ENCODE measurements around the gene BIRC5.

Gene BIRC5

DNA sequence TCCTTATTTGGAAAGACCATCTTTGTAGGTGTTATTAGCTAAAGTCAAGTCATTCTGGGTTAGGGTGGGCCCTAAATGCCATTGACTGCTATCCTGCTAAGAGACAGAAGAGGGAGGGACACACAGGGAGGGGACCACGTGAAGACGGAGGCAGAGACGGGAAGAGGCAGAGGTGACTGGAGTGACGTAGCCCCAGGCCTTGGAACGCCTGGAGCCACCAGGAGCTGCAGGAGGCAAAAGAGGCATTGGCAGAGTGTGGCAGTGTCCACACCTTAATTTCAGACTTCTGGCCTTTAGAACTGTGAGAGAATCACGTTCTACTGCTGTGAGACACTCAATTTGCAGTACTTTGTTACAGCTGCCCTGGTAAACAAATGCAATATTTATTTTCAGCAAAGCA, 13.6 kb upstream of the BIRC5 start:
- TF ChIP-seq, protein P1, sequence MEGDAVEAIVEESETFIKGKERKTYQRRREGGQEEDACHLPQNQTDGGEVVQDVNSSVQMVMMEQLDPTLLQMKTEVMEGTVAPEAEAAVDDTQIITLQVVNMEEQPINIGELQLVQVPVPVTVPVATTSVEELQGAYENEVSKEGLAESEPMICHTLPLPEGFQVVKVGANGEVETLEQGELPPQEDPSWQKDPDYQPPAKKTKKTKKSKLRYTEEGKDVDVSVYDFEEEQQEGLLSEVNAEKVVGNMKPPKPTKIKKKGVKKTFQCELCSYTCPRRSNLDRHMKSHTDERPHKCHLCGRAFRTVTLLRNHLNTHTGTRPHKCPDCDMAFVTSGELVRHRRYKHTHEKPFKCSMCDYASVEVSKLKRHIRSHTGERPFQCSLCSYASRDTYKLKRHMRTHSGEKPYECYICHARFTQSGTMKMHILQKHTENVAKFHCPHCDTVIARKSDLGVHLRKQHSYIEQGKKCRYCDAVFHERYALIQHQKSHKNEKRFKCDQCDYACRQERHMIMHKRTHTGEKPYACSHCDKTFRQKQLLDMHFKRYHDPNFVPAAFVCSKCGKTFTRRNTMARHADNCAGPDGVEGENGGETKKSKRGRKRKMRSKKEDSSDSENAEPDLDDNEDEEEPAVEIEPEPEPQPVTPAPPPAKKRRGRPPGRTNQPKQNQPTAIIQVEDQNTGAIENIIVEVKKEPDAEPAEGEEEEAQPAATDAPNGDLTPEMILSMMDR (conservative IDR thresholded peaks at IDR 0.05; ENCODE audit: low read length) = no peak
- H3K4me3 ChIP-seq (ENCODE audit: low read length) = no peak overlapping the region
- DNase-seq (ENCODE audit: low read depth) = no peak

DNA sequence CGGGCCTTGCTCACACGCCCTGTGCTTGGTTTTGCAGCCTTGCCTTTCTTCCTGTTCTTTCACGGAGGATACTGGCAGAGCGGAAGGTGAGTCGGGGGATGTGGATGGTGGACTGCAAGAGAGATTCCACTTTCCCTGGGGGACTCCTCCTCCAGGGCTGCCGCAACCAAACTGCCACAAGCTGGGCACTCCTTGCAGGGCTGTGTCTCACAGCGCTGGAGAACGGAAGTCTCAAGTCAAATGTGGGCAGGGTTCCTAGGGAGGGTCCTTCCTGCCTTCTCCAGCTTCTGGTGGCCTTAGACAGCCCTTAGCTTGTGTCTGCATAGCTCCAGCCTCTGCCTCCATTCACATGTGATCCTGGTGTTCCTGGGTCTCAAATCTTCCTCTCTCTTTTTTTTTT, 11.4 kb upstream of the BIRC5 start:
- DNase-seq (ENCODE audit: low read depth) = no peak
- no peak overlapping the region for H3K4me3 ChIP-seq (ENCODE audit: low read length)
- TF ChIP-seq, protein P1 (conservative IDR thresholded peaks at IDR 0.05; ENCODE audit: low read length) = no peak

DNA sequence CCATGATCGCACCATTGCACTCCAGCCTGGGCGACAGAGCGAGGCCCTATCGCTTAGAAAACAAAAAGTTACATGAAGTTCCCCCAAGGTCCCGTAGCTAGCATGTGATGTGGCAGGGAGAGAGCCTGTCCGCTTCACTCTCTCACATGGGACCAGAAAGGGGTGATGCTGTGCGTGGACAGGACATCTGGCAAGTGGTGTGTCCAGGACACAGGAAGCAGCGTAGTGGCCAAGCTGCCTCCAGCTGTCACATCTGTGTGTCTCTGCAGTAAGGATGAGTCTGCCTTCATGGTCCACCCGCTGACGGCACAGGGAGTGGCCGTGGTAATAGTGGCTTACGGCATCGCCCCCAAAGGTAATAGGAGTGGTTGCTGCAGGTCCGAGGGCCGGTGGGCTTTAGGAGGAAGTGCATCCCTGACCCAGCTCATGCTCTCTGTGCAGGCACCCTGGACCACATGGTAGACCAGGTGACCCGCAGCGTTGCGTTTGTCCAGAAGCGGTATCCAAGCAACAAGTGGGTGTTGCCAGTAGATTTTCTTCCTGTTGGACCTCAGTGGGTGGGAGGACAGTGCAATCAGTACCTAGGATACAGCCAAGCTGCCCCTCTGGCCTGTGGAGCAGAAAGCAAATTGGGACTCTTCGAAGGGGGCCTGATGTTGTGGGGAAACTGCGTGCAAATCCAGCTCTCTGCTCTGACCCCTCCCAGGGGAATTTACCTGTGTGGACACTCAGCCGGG, 9.5 kb upstream of the BIRC5 start:
- H3K4me3 ChIP-seq (ENCODE audit: low read length) = no peak overlapping the region
- DNase-seq (ENCODE audit: low read depth) = no peak
- TF ChIP-seq, protein P1 (conservative IDR thresholded peaks at IDR 0.05; ENCODE audit: low read length) = no peak

DNA sequence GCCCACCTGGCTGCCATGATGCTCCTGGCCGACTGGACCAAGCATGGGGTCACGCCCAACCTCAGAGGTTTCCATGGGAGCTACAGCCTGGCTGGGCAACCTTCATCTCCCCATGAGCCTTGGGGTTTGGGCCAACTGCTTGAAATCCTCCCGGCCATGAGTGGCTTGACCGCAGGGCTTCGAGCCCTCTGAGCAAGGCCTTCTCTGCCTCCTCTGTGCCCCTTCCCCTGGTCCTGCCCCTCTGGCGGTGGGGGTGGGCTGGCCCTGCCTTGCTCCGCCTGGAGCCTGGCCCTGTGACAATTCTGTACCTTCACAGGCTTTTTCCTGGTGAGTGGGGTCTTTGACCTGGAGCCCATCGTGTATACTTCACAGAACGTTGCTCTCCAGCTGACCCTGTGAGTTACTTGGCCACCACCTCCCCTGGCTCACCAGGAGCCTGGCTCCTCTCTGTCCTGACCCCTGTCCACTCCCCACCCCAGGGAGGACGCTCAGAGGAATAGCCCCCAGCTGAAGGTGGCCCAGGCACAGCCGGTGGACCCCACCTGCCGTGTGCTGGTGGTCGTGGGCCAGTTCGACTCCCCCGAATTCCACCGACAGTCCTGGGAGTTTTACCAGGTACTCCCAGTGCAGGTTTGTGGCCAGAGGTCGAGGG, 8.8 kb upstream of the BIRC5 start:
- TF ChIP-seq, protein P1 (conservative IDR thresholded peaks at IDR 0.05; ENCODE audit: low read length) = no peak
- DNase-seq (ENCODE audit: low read depth) = no peak
- H3K4me3 ChIP-seq (ENCODE audit: low read length) = no peak overlapping the region

DNA sequence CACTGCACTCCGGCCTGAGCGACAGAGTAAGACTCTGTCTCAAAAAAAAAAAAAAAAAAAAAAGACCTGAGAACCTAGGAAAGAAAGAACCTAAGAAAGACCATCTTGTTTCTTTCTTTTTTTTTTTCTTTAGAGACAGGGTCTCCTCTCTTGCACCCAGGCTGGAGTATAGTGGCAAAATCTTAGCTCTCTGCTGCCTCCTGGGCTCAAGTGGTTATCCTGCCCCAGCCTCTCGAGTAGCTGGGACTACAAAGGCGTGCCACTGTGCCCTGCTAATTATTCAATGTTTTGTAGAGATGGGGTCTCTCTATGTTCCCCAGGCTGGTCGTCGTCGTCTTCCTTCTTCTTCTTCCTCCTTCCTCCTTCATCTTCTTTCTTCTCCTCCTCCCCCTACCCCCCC, 7.8 kb upstream of the BIRC5 start:
- DNase-seq (ENCODE audit: low read depth) = no peak
- TF ChIP-seq, protein P1 (conservative IDR thresholded peaks at IDR 0.05; ENCODE audit: low read length) = no peak
- no peak overlapping the region for H3K4me3 ChIP-seq (ENCODE audit: low read length)

DNA sequence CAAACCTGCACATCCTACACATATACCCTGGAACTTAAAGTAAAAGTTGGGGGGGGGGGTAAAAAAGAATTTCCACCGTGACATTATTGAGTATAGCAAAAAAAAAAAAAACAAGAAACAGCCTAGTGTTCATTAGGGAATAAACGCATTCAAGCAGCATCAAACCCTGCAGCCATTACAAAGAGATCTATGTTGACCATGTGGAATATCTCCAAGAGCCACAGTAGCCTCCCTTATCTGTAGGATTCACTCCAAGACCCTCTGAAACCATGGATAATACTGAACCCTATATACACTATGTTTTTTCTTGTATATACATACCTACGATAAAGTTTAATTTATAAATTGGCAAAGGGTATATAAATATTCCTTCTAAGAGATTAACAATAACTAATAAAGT, 5.6 kb upstream of the BIRC5 start:
- no peak for DNase-seq (ENCODE audit: low read depth)
- TF ChIP-seq, protein P1 (conservative IDR thresholded peaks at IDR 0.05; ENCODE audit: low read length) = no peak
- H3K4me3 ChIP-seq (ENCODE audit: low read length) = no peak overlapping the region

DNA sequence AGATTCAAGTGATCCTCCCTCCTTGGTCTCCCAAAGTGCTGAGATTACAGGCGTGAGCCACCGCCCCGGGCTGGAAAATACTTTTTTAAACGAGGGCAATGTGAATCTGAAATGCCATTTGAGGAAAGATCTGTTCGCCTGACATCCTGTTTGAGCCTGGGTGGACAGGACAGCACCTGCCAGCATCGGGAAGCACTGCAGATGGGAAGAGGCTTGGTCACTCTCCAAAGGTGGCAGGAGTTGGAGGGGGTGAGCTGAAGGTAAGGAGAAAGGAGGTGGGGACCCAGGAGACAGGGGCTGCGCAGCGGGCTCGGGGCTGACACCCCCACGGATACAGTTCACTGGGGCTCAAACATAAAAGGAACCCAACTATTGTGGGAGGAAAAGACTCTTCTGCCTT, 3.9 kb upstream of the BIRC5 start:
- H3K4me3 ChIP-seq (ENCODE audit: low read length) = no peak overlapping the region
- TF ChIP-seq, protein P1 (conservative IDR thresholded peaks at IDR 0.05; ENCODE audit: low read length) = no peak
- no peak for DNase-seq (ENCODE audit: low read depth)
